Measurements from ENCODE around the gene MRPL44. TPM values are rescaled to one million over a fixed set of nuclear protein-coding genes. Genes with fewer than 3 reads are reported as not detected.

Gene MRPL44
- total and polyA plus RNA-seq, 2 of the 8 experiments (the other 6 are each of a cell fraction or from before 2014, with no cell fraction given), result 32.0 to 53.2 TPM

- TF ChIP-seq CHD7 (IDR thresholded peaks at IDR 0.05; ENCODE audit: insufficient replicate concordance, low read length) (peak; percentile 100), POLR2AphosphoS5 (IDR thresholded peaks at IDR 0.05; ENCODE audit: low read depth, low read length) (peak; percentile 74; the same call in 1 of the 2 replicates), SP4 (IDR thresholded peaks at IDR 0.05; ENCODE audit: low read length) (no peak; the same call in 1 of the 2 replicates), RBBP5 (IDR thresholded peaks at IDR 0.05; ENCODE audit: borderline replicate concordance, low read depth, low read length) (peak; percentile 98), USF2 (IDR thresholded peaks at IDR 0.05; ENCODE audit: low read length) (peak; percentile 61), CEBPB (IDR thresholded peaks at IDR 0.05; ENCODE audit: low read depth, low read length) (no peak), TBP (IDR thresholded peaks at IDR 0.05; ENCODE audit: low read depth, low read length) (peak; percentile 69; the same call in 1 of the 2 replicates), EGR1 (IDR thresholded peaks at IDR 0.05; ENCODE audit: borderline replicate concordance, low read depth, low read length) (peak; percentile 76)
Observed at GRCh38 chr2:223944703-223945531, 12.3 kb upstream of the MRPL44 start, which contains the start of gene WDFY1 (continued).

Measured in H1 (cell line).